Measurements from ENCODE around the gene ATP2B3.
"Not testable (repeated sequence)": the region's sequence is repeated elsewhere in the genome, so short reads cannot be mapped to it uniquely, and the experiment has no call there.

The ATP2B3 gene

GRCh38 chrX:153600032-153600373 lies 82.6 kb downstream of the ATP2B3 start:
- no peak for TF ChIP-seq CTCF (IDR thresholded peaks at IDR 0.05; ENCODE audit: insufficient read depth, missing control alignments)
- FAIRE-seq, result no peak
- DNase-seq (ENCODE audit: insufficient read length, low spot score), result no peak

- FAIRE-seq, result no peak
- no peak for TF ChIP-seq CTCF (IDR thresholded peaks at IDR 0.05; ENCODE audit: insufficient read depth, missing control alignments)
These were observed 83.5 kb downstream of the ATP2B3 start for GRCh38 chrX:153600921-153601320.

GRCh38 chrX:153601511-153602110 lies 84.2 kb downstream of the ATP2B3 start:
- FAIRE-seq (no peak), DNase-seq (ENCODE audit: insufficient read length, low spot score) (no peak)
- TF ChIP-seq CTCF (IDR thresholded peaks at IDR 0.05; ENCODE audit: insufficient read depth, missing control alignments), result no peak

More at GRCh38 chrX:153600921-153601320, 83.5 kb downstream of the ATP2B3 start:
- DNase-seq (ENCODE audit: insufficient read length, low spot score), result no peak

GRCh38 chrX:153602601-153603000 lies 85.2 kb downstream of the ATP2B3 start:
- FAIRE-seq, result no peak

GRCh38 chrX:153603131-153603656 lies 85.8 kb downstream of the ATP2B3 start:
- no peak for DNase-seq (ENCODE audit: insufficient read length, low spot score)
- no peak for FAIRE-seq
- no peak for TF ChIP-seq CTCF (IDR thresholded peaks at IDR 0.05; ENCODE audit: insufficient read depth, missing control alignments)

More at GRCh38 chrX:153602601-153603000, 85.2 kb downstream of the ATP2B3 start:
- DNase-seq (ENCODE audit: insufficient read length, low spot score), result no peak
- no peak for TF ChIP-seq CTCF (IDR thresholded peaks at IDR 0.05; ENCODE audit: insufficient read depth, missing control alignments)

GRCh38 chrX:153604666-153605380 lies 87.4 kb downstream of the ATP2B3 start:
- FAIRE-seq; DNase-seq (ENCODE audit: insufficient read length, low spot score): not testable (repeated sequence)

- FAIRE-seq, result no peak
These were observed 89.1 kb downstream of the ATP2B3 start for GRCh38 chrX:153606503-153606902.

More at GRCh38 chrX:153606503-153606902, 89.1 kb downstream of the ATP2B3 start:
- TF ChIP-seq CTCF (IDR thresholded peaks at IDR 0.05; ENCODE audit: insufficient read depth, missing control alignments), result no peak
- no peak for DNase-seq (ENCODE audit: insufficient read length, low spot score)

All from D721Med (cell line).